ENCODE results near the gene TMEM87B.

GRCh38 chr2:112018846-112019245, 36.2 kb upstream of the TMEM87B start:
- no peak for TF ChIP-seq CTCF (IDR thresholded peaks at IDR 0.05)
- TF ChIP-seq POLR2A (IDR thresholded peaks at IDR 0.05): no peak

All from suprapubic skin (tissue), 3 donors.